Heart right ventricle (tissue), 16 donors: ENCODE data around the gene PLPP7. TPM values are rescaled to one million over a fixed set of nuclear protein-coding genes. Genes with fewer than 3 reads are reported as not detected.
A peak's percentile ranks its signal among the peaks of the same experiment; 100 is the strongest.

ENCODE experiments used
- ATAC-seq, 8 donors: fragments of 200-7000 bp; cut with Tn5 transposase; one replicate each; pipeline ENCODE4 v1.9.1; 2020; ENCODE audit warnings: mild to moderate bottlenecking in 8 of 8, moderate library complexity in 8 of 8, moderate number of reproducible peaks in 1 of 8
- DNase-seq, 2 donors: peaks; one replicate each; pipeline ENCODE4 v3.0.0-alpha.2; 2020
- H3K27ac ChIP-seq, 10 donors: fragments of 200-600 bp; sonication (generic) in 2 of 10; one replicate each; pipeline versions ENCODE4 v1.5.0 to v1.8.0; 2020 to 2022; ENCODE audit warnings: mild to moderate bottlenecking in 3 of 10
- H3K27me3 ChIP-seq, 7 donors: fragments of 200-600 bp; one replicate each; pipeline ENCODE4 v1.8.0; 2021 to 2022; ENCODE audit warnings: mild to moderate bottlenecking in 2 of 7
- H3K36me3 ChIP-seq, 9 donors: fragments of 200-600 bp; sonication (generic) in 1 of 9; one replicate each; pipeline versions ENCODE4 v1.5.0 to v1.8.0; 2020 to 2022; ENCODE audit warnings: mild to moderate bottlenecking in 2 of 9
- H3K4me1 ChIP-seq, 9 donors: fragments of 200-600 bp; sonication (generic) in 1 of 9; one replicate each; pipeline versions ENCODE4 v1.5.0 to v1.8.0; 2020 to 2022; ENCODE audit warnings: mild to moderate bottlenecking in 4 of 9
- H3K4me3 ChIP-seq, 10 donors: fragments of 200-600 bp; sonication (generic) in 2 of 10; one replicate each; pipeline versions ENCODE4 v1.5.0 to v1.8.0; 2020 to 2022; ENCODE audit warnings: mild to moderate bottlenecking in 7 of 10, moderate library complexity in 2 of 10
- H3K9me3 ChIP-seq, 11 donors: fragments of 200-600 bp in 10 of 11; sonication (generic) in 2 of 11; one replicate each; pipeline versions ENCODE4 v1.5.0 to v1.8.0; 2013 to 2022; ENCODE audit warnings: mild to moderate bottlenecking in 2 of 11, control low read depth in 1 of 11, moderate library complexity in 1 of 11
- whole genome bisulfite sequencing, 2 donors: extraction: QIAGEN DNeasy Blood & Tissue Kit; methylation state at CpG; one replicate each; pipeline ENCODE4 v1.1.7; 2013; ENCODE audit warnings: inconsistent platforms in 1 of 2; 5-methylcytosine and 5-hydroxymethylcytosine counted together
- intact Hi-C, 10 donors: fragments of 100-400 bp; cut with DNase I; formaldehyde crosslinking; loops; one replicate each; pipeline versions ENCODE4 v1.11.1 to v1.14.2; 2022
- polyA plus RNA-seq, 2 donors: library from polyadenylated mRNA; stranded (reverse); fragments of 200-250 nt; gene quantifications; one replicate each; pipeline ENCODE4 v1.2.3, GENCODE V29; 2013
- total RNA-seq, 10 donors: library from RNA; stranded (reverse); fragmentation: NEBNext Ultra II Directional in 3 of 10; extraction: Animal tissue kit (Norgen Biotek cat#: 25700) in 3 of 10; gene quantifications; one replicate each; pipeline versions ENCODE4 v1.2.1 to v1.2.4, GENCODE V29; 2021 to 2023
- TF ChIP-seq, protein P1 (sequence below), 9 donors: fragments of 200-600 bp; sonication (generic) in 2 of 9; IDR thresholded peaks; one replicate each; pipeline versions ENCODE4 v1.5.0 to v1.8.0; 2021 to 2022; ENCODE audit warnings: antibody characterized with exemption in 9 of 9, mild to moderate bottlenecking in 5 of 9, moderate library complexity in 1 of 9
- donor health status: Arrhythmogenic right ventricular cardiomyopathy.
- donor health status: ischemic (EF 13 %, LVEDD 7.1; RV severe dilation, severe dysfunction).
- donor health status: healthy with polysubstance abuse.
- donor health status: DM: no; HTN: yes; CAD: no.
- donor health status: DM: no; HTN: no; CAD: no.
- donor health status: ischemic (EF 25% LVEDD 6.9; RV normal size, moderate dysfunction).
- donor health status: ischemic (EF 25% LVEDD 5.7; RV mildly dilated, moderate dysfunction).
- donor health status: healthy.
- donor health status: DM: yes; HTN: yes; CAD: no.
- donor health status: Ischemic cardiomyopathy.
- donor health status: ischemic (EF 35%, LVEDD 5.7; RV mildly dilated, moderate dysfunction).
- donor health status: nonischemic (EF 11% LVEDD 7.7; RV severe dilation, severe dysfunction).
- donor health status: DM: yes; HTN: yes; CAD: no.
- donor health status: PGD.
- donor health status: ischemic (EF 29% LVEDD 5.4; RV normal size, mild dysfunction).
- donor health status: nonischemic (EF 23%, LVEDD 6.1; RV moderate dilation, normal function).

The PLPP7 gene
- total and polyA plus RNA-seq, 12 donors, result 42.6 to 140 (median 102) TPM

DNA sequence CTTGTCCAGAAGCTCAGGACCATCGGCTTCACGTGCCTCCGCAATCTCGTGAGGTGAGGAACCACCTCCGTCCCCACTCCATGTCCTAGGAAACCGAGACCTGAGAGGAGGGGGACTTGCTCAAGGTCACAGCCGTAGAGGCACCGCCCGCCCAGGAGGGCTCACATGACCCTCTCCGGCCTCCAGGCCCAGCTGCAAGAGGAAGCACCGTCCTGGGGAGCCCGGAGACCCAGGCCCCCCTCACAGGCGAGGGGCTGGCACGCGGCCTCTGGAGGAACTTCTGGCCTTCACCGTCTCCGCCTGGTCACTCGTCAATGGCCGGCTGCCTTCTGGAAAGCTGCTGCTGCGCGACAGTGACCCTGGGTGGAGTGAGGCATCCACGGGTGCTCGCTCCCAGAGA lies 37.4 kb upstream of the PLPP7 start:
- Histone ChIP-seq H3K9me3 (no peaks in the 10 kb centered on the region), H3K27me3 (no peaks in the 10 kb centered on the region), H3K36me3 (no peaks in the 10 kb centered on the region), H3K27ac (peak overlapping the region in 4 of 10 donors; percentile 9 to 93 (median 42)), H3K4me3 (peak overlapping the region in 6 of 10 donors; percentile 18 to 58 (median 28)), H3K4me1 (peaks cover 10 to 52% (median 36%) of the 10 kb centered on the region in 9 donors)
- intact Hi-C loops, result no loop called here
- ATAC-seq (no peak), DNase-seq (no peak)
- TF ChIP-seq, protein P1, sequence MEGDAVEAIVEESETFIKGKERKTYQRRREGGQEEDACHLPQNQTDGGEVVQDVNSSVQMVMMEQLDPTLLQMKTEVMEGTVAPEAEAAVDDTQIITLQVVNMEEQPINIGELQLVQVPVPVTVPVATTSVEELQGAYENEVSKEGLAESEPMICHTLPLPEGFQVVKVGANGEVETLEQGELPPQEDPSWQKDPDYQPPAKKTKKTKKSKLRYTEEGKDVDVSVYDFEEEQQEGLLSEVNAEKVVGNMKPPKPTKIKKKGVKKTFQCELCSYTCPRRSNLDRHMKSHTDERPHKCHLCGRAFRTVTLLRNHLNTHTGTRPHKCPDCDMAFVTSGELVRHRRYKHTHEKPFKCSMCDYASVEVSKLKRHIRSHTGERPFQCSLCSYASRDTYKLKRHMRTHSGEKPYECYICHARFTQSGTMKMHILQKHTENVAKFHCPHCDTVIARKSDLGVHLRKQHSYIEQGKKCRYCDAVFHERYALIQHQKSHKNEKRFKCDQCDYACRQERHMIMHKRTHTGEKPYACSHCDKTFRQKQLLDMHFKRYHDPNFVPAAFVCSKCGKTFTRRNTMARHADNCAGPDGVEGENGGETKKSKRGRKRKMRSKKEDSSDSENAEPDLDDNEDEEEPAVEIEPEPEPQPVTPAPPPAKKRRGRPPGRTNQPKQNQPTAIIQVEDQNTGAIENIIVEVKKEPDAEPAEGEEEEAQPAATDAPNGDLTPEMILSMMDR (IDR thresholded peaks at IDR 0.05), result no peak
- WGBS, 2 donors, result 86 to 92% methylated on average over 23 of the region's 23 CpGs

DNA sequence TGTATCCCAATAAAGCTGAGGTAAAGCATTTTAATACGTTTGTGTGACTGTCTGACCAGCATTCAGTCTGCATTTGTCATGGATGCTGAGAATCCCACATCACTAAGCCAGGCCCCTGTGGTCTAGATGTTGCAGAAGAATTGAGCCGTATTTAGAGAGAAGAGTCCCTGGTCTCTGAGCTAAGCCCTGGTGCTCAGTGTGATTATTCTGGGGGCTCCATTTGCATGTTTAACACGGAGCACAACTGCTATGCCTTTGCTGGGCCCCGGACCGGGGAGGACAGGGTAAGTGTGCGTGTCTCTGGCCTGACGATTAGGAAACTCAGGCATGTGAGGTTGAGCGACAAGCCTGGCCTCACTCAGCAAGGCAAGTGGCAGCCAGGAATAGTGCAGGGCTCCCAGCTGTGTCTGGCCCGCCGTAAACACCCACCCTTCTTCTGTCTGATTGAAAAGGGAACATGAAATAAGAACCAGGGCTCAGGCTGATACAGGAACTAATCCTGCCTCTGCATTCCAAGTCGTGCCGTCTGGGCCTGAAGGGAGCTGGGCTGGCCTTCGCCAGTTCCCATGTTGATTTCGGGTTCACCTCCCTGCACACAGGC lies 35.5 kb upstream of the PLPP7 start:
- ATAC-seq, result peak; percentile 67 to 84 (median 76)
- Histone ChIP-seq H3K27me3 (no peaks in the 10 kb centered on the region), H3K4me3 (no peak overlapping the region), H3K9me3 (no peaks in the 10 kb centered on the region), H3K4me1 (peaks cover 14 to 70% (median 54%) of the 10 kb centered on the region in 9 donors), H3K27ac (peak overlapping the region; percentile 32 to 93 (median 75)), H3K36me3 (peaks cover 0 to 17% (median under 1%) of the 10 kb centered on the region in 9 donors)
- intact Hi-C loops, result loop anchor here in 1 of 10 donors (2.0 kb wide), 1 partner anchor 15 kb away; no protein-coding TSS in a partner anchor
- WGBS, 2 donors, result 24 to 47% methylated on average over 14 of the region's 14 CpGs
- TF ChIP-seq, protein P1 (IDR thresholded peaks at IDR 0.05), result no peak
- DNase-seq, result peak; percentile 67 to 71

DNA sequence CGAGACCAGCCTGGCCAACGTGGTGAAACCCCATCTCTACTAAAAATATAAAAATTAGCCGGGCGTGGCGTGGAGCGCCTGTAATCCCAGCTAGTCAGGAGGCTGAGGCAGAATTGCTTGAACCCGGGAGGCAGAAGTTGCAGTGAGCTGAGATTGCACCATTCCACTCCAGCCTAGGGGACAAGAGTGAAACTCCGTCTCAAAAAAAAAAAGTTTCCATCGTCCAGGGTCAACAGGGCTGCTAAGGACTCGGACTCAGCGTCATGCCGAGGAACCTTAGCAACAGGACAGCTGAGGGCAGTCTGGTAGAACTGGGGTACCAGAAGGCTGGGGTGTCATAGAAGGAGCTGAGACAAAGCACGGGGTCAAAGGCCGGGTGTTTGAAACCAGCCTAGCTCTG lies 34.9 kb upstream of the PLPP7 start:
- H3K27ac ChIP-seq, result peak overlapping the region in 9 of 10 donors; percentile 32 to 93 (median 76)
- no peak for ATAC-seq
- peaks cover 0 to 23% (median 7%) of the 10 kb centered on the region in 9 donors for H3K36me3 ChIP-seq
- TF ChIP-seq, protein P1 (IDR thresholded peaks at IDR 0.05), result no peak
- H3K4me1 ChIP-seq, result peaks cover 21 to 70% (median 54%) of the 10 kb centered on the region in 9 donors
- 81% methylated on average over 14 of the region's 14 CpGs for WGBS, 2 donors
- intact Hi-C loops, result loop anchor here in 1 of 10 donors (2.0 kb wide), 1 partner anchor 16 kb away; no protein-coding TSS in a partner anchor
- no peaks in the 10 kb centered on the region for H3K27me3 ChIP-seq
- DNase-seq, result no peak
- no peak overlapping the region for H3K4me3 ChIP-seq
- H3K9me3 ChIP-seq, result no peaks in the 10 kb centered on the region

DNA sequence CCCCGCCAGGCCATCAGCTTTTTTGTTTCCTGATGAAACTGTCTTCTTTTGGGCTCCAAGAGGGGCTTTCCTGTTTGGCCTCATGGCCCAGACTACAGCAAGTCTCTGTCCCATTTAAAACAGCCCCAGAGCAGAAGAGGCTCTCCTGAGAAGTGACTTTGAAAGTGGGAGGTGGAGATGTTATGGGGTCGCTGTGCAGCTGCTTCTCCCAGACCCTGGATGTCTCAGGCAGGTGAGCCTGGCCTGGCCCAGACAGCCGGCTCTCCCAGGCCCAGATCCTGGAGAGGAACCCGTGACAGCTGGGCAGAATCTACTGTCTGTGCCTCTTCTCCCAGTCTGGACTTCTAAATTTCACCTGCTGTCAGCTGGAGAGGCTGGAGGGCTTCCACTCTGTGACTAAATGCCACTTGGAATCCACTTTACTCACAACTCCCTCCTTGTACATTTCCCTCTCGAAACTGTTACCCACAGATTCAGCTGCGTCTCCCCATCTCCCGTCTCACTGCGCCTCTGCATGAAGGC lies 33.8 kb upstream of the PLPP7 start:
- TF ChIP-seq, protein P1 (IDR thresholded peaks at IDR 0.05), result no peak
- ATAC-seq (peak in 3 of 8 donors; percentile 1 to 4 (median 1)), DNase-seq (no peak)
- WGBS, 2 donors, result 50 to 63% methylated on average over 8 of the region's 8 CpGs
- Histone ChIP-seq H3K4me1 (peaks cover 21 to 70% (median 54%) of the 10 kb centered on the region in 9 donors), H3K36me3 (peaks cover 0 to 34% (median 17%) of the 10 kb centered on the region in 9 donors), H3K9me3 (no peaks in the 10 kb centered on the region), H3K27me3 (no peaks in the 10 kb centered on the region), H3K4me3 (peak overlapping the region in 1 of 10 donors; percentile 27), H3K27ac (peak overlapping the region; percentile 32 to 93 (median 76))
- intact Hi-C loops, result loop anchor here in 1 of 10 donors (2.0 kb wide), 1 partner anchor 17 kb away; no protein-coding TSS in a partner anchor
